Lower leg skin (tissue), 3 donors: ENCODE results near the gene IQCH.

Source experiments
- CTCF ChIP-seq, 3 donors: fragments of 450-650 bp; IDR thresholded peaks; one replicate each; pipeline ENCODE4 v1.5.1; 2016; ENCODE audit warnings: antibody characterized with exemption in 3 of 3, mild to moderate bottlenecking in 3 of 3, moderate library complexity in 2 of 3
- POLR2A ChIP-seq, 2 donors: fragments of 450-650 bp; IDR thresholded peaks; one replicate each; pipeline ENCODE4 v1.6.1; 2016 to 2017; ENCODE audit warnings: antibody characterized with exemption in 2 of 2, mild to moderate bottlenecking in 1 of 2, moderate library complexity in 1 of 2

GRCh38 chr15:67406257-67406861 lies 151.8 kb downstream of the IQCH start:
- TF ChIP-seq CTCF (IDR thresholded peaks at IDR 0.05) (no peak), POLR2A (IDR thresholded peaks at IDR 0.05) (no peak)
